Adrenal gland (tissue), 12 donors: Measurements from ENCODE around the gene LLGL2. TPM values are rescaled to one million over a fixed set of nuclear protein-coding genes. Genes with fewer than 3 reads are reported as not detected.

ENCODE experiments used
- DNase-seq, 7 donors: peaks; one replicate each; pipeline ENCODE4 v3.0.0-alpha.2; 2019 to 2020
- H3K27ac ChIP-seq, 5 donors: fragments of 200-600 bp; sonication (generic) in 4 of 5; 1 replicate in 3 of 5; 2 replicates in 2 of 5; pipeline versions ENCODE4 v1.5.1 to v1.8.0; 2016 to 2020; ENCODE audit warnings: mild to moderate bottlenecking in 1 of 5
- H3K27me3 ChIP-seq: fragments of 200-600 bp; 2 replicates; pipeline ENCODE4 v1.8.0; 2021
- H3K36me3 ChIP-seq, 2 donors: fragments of 200-600 bp; replicated peaks in 1 of 2; 1 replicate in 1 of 2; 2 replicates in 1 of 2; pipeline versions ENCODE4 v1.5.1 to v1.8.0; 2018 to 2022
- H3K4me1 ChIP-seq, 2 donors: fragments of 200-600 bp; replicated peaks in 1 of 2; 1 replicate in 1 of 2; 2 replicates in 1 of 2; pipeline versions ENCODE4 v1.5.1 to v1.8.0; 2018 to 2021
- H3K4me3 ChIP-seq, 4 donors: fragments of 200-600 bp; sonication (generic) in 3 of 4; one replicate each; pipeline ENCODE4 v1.5.1; 2016 to 2018
- H3K9me3 ChIP-seq, 3 donors: fragments of 200-600 bp; sonication (generic) in 1 of 3; replicated peaks in 1 of 3; 1 replicate in 2 of 3; 2 replicates in 1 of 3; pipeline versions ENCODE4 v1.5.1 to v1.8.0; 2016 to 2021
- CTCF ChIP-seq, 6 experiments: fragments of 450-650 bp in 4 of 6; fragments of 200-600 bp in 2 of 6; sonication (generic) in 1 of 6; IDR thresholded peaks; 1 replicate in 5 of 6; 2 replicates in 1 of 6; pipeline versions ENCODE4 v1.5.1 to v1.8.0; 2016 to 2021; ENCODE audit warnings: antibody characterized with exemption in 6 of 6, mild to moderate bottlenecking in 2 of 6, moderate library complexity in 1 of 6
- POLR2A ChIP-seq, 2 donors: fragments of 450-650 bp; IDR thresholded peaks; one replicate each; pipeline ENCODE4 v1.6.1; 2017; ENCODE audit warnings: antibody characterized with exemption in 2 of 2, mild to moderate bottlenecking in 2 of 2, moderate library complexity in 1 of 2
- WGBS, 4 donors: extraction: QIAGEN DNeasy Blood & Tissue Kit in 2 of 4; methylation state at CpG; one replicate each; pipeline versions ENCODE4 v1.1.5 to v1.1.7; 2013 to 2017; 5-methylcytosine and 5-hydroxymethylcytosine counted together
- intact Hi-C, 2 donors: fragments of 100-400 bp; cut with DNase I; formaldehyde crosslinking; loops; one replicate each; pipeline versions ENCODE4 v1.14.1 to v1.15.0; 2022 to 2023
- polyA plus RNA-seq, 3 donors: library from polyadenylated mRNA; stranded (reverse); fragments of 200-250 nt in 2 of 3; fragments of 350-450 nt in 1 of 3; fragmentation: Illumina TruSeq in 1 of 3; extraction: RNeasy Lipid Tissue Mini Kit (QIAGEN cat#74804) in 1 of 3; gene quantifications; one replicate each; pipeline ENCODE4 v1.2.3, GENCODE V29; 2013 to 2014
- total RNA-seq, 9 donors: library from RNA; depleted of rRNA in 4 of 9; stranded (reverse); fragments of >200 nt in 4 of 9; fragments of 120-200 nt in 1 of 9; fragmentation: NEBNext Ultra II Directional in 1 of 9; extraction: Animal tissue kit (Norgen Biotek cat#: 25700) in 1 of 9; gene quantifications; one replicate each; pipeline versions ENCODE4 v1.1.0 to v1.2.4, GENCODE V29; 2013 to 2023
- donor health status: healthy with polysubstance abuse.
- donor health status: Bipolar disorder and iron deficiency.
- donor health status: DM: yes; HTN: yes; CAD: no.
- donor health status: DM: no; HTN: no; CAD: no.
- donor health status: DM: no; HTN: no; CAD: no.
- donor health status: DM: yes; HTN: yes; CAD: no.

The LLGL2 gene
- total and polyA plus RNA-seq, 12 donors: 1.2 to 90.3 (median 23.8) TPM

DNA sequence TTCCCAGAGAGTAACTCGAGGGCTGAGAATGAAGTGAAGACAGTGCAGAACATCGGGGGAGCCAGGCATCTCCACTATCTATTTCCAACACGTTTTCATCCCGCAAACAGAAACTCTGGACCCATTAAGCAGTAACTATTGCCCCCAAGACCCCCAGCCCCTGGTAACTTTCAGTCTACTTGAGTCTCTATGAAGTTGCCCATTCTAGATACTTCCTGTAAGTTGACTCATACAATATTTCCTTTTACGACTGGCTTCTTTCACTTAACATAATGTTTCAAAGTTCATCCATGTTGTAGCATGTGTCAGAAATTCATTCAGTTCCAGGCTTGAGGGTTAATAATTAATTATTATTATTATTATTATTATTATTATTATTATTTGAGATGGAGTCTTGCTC, 81.6 kb downstream of the LLGL2 start:
- no peak for DNase-seq
- no peak overlapping the region for H3K27ac ChIP-seq
- no peaks in the 10 kb centered on the region for H3K4me1 ChIP-seq
- TF ChIP-seq POLR2A (IDR thresholded peaks at IDR 0.05) (no peak), CTCF (IDR thresholded peaks at IDR 0.05) (no peak)
- no peaks in the 10 kb centered on the region for H3K27me3 ChIP-seq
- no peaks in the 10 kb centered on the region for H3K36me3 ChIP-seq
- intact Hi-C loops: no loop called here
- 78 to 91% (median 81%) methylated on average over 5 of the region's 5 CpGs for WGBS, 4 donors
- H3K4me3 ChIP-seq: no peak overlapping the region
- H3K9me3 ChIP-seq: no peaks in the 10 kb centered on the region

- WGBS, 4 donors: 86 to 92% (median 89%) methylated on average over 16 to 25 of the region's 25 CpGs
- no peak for DNase-seq
- H3K36me3 ChIP-seq: peaks cover 0 to 4% of the 10 kb centered on the region in 2 donors
- intact Hi-C loops: no loop called here
- no peaks in the 10 kb centered on the region for H3K4me1 ChIP-seq
- no peak overlapping the region for H3K27ac ChIP-seq
- H3K27me3 ChIP-seq: no peaks in the 10 kb centered on the region
- no peaks in the 10 kb centered on the region for H3K9me3 ChIP-seq
- no peak for TF ChIP-seq CTCF (IDR thresholded peaks at IDR 0.05)
- TF ChIP-seq POLR2A (IDR thresholded peaks at IDR 0.05): no peak
- H3K4me3 ChIP-seq: no peak overlapping the region
Observed at GRCh38 chr17:75610103-75610984, 84.8 kb downstream of the LLGL2 start.

GRCh38 chr17:75611851-75612429, 86.4 kb downstream of the LLGL2 start:
- DNase-seq: no peak
- intact Hi-C loops: no loop called here
- H3K27me3 ChIP-seq: no peaks in the 10 kb centered on the region
- 83 to 93% (median 89%) methylated on average over 20 of the region's 20 CpGs for WGBS, 4 donors
- H3K27ac ChIP-seq: no peak overlapping the region
- H3K9me3 ChIP-seq: no peaks in the 10 kb centered on the region
- TF ChIP-seq POLR2A (IDR thresholded peaks at IDR 0.05) (no peak), CTCF (IDR thresholded peaks at IDR 0.05) (no peak)
- H3K4me1 ChIP-seq: no peaks in the 10 kb centered on the region
- H3K36me3 ChIP-seq: peaks cover 0 to 13% of the 10 kb centered on the region in 2 donors
- no peak overlapping the region for H3K4me3 ChIP-seq

GRCh38 chr17:75612906-75613626, 87.6 kb downstream of the LLGL2 start:
- DNase-seq: no peak
- H3K27me3 ChIP-seq: no peaks in the 10 kb centered on the region
- TF ChIP-seq POLR2A (IDR thresholded peaks at IDR 0.05) (no peak), CTCF (IDR thresholded peaks at IDR 0.05) (no peak)
- H3K4me1 ChIP-seq: no peaks in the 10 kb centered on the region
- intact Hi-C loops: no loop called here
- 87 to 92% (median 88%) methylated on average over 2 to 27 of the region's 27 CpGs for WGBS, 4 donors
- H3K4me3 ChIP-seq: no peak overlapping the region
- peaks cover 0 to 13% of the 10 kb centered on the region in 2 donors for H3K36me3 ChIP-seq
- no peak overlapping the region for H3K27ac ChIP-seq
- no peaks in the 10 kb centered on the region for H3K9me3 ChIP-seq
